Hematopoietic multipotent progenitor cell treated with erythropoietin and hydrocortisone succinate and interleukin-3 and kit ligand, for 8 days (in vitro differentiated cells): Measurements from ENCODE around the gene PASD1.
"Not testable (repeated sequence)": the region's sequence is repeated elsewhere in the genome, so short reads cannot be mapped to it uniquely, and the experiment has no call there.

Experiments
- DNase-seq: peaks from one replicate; pipeline ENCODE4 v3.0.0-alpha.2; 2015

PASD1 gene

DNA sequence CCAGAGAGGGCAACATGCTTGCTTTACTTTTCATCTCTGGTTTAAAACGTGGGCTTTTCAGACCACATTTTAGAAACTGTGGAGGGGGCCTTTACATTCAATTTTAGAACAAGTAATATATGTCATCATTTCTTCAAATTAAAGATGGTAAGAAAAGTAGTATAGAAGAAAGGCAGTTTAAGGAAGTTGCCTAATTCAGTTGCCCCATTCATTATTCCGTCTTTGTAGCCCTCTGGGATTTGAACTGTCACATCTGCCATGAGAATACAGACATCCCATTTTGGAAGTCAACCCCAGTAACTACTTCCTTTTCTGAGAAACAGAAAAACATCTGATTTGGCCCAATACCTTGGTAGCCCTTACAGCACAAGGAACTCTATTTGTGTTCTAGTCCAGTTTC is 61.2 kb downstream of the PASD1 start:
- no peak for DNase-seq

GRCh38 chrX:151631822-151632221 is 68.3 kb downstream of the PASD1 start:
- peak; percentile 4 for DNase-seq

- DNase-seq: peak; percentile 86
These were observed 69.7 kb downstream of the PASD1 start for GRCh38 chrX:151633157-151633556.

DNA sequence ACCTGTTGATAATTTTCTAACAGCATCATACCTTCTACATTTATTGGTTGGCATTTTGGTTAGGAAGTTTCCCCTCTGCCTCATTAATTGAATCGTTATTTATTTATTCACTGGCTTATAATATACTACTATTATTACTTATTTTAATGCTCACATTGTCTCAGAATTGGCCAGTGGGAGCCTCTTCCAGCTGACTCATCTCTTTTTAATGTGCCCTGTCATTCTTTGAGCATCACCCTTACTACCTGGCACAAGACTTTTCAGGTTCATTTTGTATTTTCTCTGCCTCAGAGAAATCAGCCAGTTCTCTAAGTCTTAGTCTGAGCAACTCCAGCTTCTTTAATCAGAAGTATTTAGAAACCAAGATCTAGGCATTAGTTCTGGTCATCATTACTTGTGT is 71.5 kb downstream of the PASD1 start:
- DNase-seq: no peak

GRCh38 chrX:151641564-151641963 is 78.1 kb downstream of the PASD1 start:
- no peak for DNase-seq

DNA sequence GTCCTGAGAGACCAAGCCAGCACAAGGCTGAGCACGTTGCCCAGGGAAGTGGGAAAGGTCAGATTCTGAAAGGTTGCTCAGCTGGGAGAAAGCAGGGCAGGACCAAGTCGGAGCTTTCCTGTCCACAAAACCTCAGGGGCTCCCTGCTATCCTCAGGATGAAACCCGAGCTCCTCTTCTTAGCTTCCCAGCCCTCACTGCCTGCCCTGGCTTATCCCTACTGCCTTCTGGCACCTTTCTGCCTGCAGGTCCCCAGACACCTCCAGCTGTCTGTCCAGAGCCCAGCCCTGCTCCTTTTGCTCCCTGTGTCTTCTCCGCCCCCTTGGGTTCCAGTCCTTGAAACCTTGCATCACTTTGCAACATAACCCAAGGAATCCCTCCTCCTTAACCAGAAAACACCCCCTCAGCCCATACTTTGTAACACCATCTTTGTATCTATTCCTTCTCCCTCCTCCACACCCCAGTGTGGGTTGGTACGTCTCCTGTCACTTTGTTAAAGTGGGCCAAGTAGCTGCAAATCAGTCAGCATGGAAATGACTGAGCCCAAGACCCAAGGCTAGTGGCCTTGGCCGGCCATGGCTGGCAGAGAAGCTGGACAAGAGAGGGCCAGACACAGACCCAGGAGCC is 111.8 kb downstream of the PASD1 start:
- no peak for DNase-seq

DNA sequence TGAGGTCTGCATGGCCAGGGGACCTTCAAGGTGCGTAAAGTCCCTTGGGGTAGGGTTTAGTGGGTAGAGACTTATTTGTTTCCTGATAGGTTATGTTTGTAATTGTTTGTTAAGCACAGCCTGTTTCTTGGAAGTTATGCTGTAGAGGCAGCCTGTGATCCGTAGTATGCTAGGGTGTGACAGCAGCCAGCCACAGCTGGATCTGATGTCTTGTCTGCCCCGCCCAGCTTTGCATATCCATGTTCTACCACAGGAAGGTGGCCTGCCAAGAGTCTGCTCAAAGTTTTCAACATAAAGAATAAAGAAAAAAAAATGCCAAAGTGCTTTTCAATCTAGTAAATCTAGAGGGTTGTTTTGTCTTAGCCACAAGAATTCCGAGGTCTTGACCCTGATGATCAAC is 112.7 kb downstream of the PASD1 start:
- DNase-seq: peak; percentile 55

GRCh38 chrX:151679798-151680402 is 116.4 kb downstream of the PASD1 start:
- DNase-seq: peak; percentile 83

DNA sequence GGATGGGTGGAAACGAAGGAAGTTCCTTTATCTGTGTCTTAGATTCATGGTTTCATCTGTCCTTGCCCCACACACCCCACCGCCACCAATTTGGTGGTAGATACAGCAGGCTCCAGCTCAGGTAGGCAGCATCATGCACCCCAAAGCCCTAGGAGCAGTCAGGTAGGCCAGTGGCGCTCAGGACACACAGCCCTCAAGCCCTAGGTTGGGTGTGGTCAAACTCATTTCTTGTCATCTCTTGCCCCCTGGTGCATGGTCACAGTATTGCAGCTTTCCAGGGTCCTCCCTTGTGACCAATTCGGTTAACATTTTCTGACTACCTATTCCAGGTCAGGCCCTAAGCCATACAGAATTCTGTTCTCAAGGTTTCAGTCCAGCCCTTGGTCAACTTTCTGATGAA is 117.3 kb downstream of the PASD1 start:
- DNase-seq: peak; percentile 74

- no peak for DNase-seq
These were observed 124.2 kb downstream of the PASD1 start for GRCh38 chrX:151687635-151688034.

DNA sequence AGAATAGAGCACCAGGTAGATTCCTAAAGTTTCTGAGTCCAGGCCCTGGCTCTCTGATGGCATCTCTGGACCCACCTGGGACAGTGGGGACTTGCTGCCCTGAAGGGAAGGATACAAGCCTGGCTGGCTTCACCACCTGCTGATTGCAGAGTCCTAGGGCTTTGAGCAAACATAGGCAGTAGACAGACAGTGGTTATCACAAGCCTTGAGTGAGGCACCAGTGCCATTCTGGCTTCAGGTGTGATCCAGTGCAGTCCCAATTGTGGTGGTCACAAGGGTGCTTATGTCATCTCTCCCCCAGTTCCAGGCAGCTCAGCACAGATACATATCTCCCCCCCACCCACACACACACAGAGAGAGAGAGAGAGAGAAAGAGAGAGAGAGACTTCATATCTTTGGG is 125.2 kb downstream of the PASD1 start:
- DNase-seq: no peak

GRCh38 chrX:151692825-151693224 is 129.3 kb downstream of the PASD1 start:
- no peak for DNase-seq

GRCh38 chrX:151694121-151694520 is 130.6 kb downstream of the PASD1 start:
- DNase-seq: no peak

- DNase-seq: no peak
These were observed 131.4 kb downstream of the PASD1 start, which contains the start of gene PRRG3 for GRCh38 chrX:151694661-151695582. Gene PRRG3 (plus strand): TSS chrX:151695458. CDS start chrX:151698815, 3,357 bp downstream.

- no peak for DNase-seq
These were observed 132.3 kb downstream of the PASD1 start for GRCh38 chrX:151695583-151696340.

GRCh38 chrX:151697082-151697481 is 133.6 kb downstream of the PASD1 start:
- DNase-seq: not testable (repeated sequence)

GRCh38 chrX:151697522-151697921 is 134.0 kb downstream of the PASD1 start:
- DNase-seq: no peak

GRCh38 chrX:151698485-151698884 is 135.0 kb downstream of the PASD1 start:
- no peak for DNase-seq

DNA sequence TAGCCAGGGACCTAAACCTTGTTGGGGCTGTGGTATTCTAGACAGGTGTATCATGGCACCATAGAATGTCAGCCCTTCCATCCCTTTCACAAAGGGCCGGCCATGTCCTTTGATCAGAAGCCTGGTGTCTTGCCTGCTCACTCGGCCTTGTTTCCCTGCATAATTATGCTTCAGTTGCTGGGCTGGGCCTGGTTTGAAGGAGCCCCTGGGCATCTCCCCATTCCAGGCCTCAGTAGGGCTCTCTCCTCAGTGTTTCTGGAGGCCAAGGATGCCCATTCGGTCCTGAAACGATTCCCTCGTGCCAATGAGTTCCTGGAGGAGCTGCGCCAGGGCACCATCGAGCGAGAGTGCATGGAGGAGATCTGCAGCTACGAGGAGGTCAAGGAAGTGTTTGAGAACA is 136.3 kb downstream of the PASD1 start:
- no peak for DNase-seq

DNA sequence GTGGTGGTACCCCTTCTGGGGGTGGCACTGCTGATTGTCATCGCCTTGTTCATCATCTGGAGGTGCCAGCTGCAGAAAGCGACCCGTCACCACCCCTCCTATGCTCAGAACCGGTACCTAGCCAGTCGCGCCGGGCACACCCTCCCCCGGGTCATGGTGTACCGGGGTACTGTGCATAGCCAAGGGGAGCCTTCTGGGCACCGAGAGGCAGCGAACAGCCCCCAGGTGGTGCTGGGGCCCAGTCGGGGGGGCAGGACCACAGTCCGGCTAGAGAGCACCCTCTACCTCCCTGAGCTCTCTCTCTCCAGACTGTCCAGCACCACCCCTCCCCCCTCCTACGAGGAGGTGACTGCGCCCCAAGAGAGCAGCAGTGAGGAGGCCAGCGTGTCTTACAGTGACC is 137.1 kb downstream of the PASD1 start:
- DNase-seq: no peak

- DNase-seq: no peak
These were observed 137.6 kb downstream of the PASD1 start for GRCh38 chrX:151701071-151701470.

GRCh38 chrX:151701531-151701930 is 138.1 kb downstream of the PASD1 start:
- no peak for DNase-seq
